Endothelial cell of umbilical vein (primary cell): ENCODE measurements around the gene OR7C1. TPM values are rescaled to one million over a fixed set of nuclear protein-coding genes. Genes with fewer than 3 reads are reported as not detected.

Experiments
- BruUV-seq: library from RNA; stranded (reverse); fragments of 400-500 nt; replicated peaks from 2 replicates; lab custom pipeline; 2021; lab: Mats Ljungman, UMichigan
- CTCF ChIA-PET: fragments of 300-600, 350-600 bp; sonication (Branson Sonifier 250); formaldehyde crosslinking; loops from one replicate; lab custom pipeline; 2021; ENCODE audit warnings: antibody characterized with exemption, inconsistent platforms; lab: Charles Lee
- POLR2A ChIA-PET: fragments of 300-600, 350-600 bp; sonication (Branson Sonifier 250); formaldehyde crosslinking; loops from one replicate; lab custom pipeline; 2021; ENCODE audit warnings: antibody characterized with exemption, inconsistent platforms; lab: Charles Lee
- DNase-seq: peaks from one replicate; pipeline ENCODE4 v3.0.0-alpha.2; 2011; ENCODE audit warnings: low read depth, low spot score
- FAIRE-seq: peaks from 2 replicates; lab custom pipeline; 2011; peaks lifted over from hg19 to GRCh38; lab: Jason Lieb, UNC
- H2AFZ ChIP-seq: 2 replicates; pipeline ENCODE4 v1.6.0; 2012; ENCODE audit warnings: low read depth, low read length, control low read depth, inconsistent platforms
- H3K27ac ChIP-seq: 2 replicates; pipeline ENCODE4 v1.5.1; 2011; ENCODE audit warnings: low read depth, mild to moderate bottlenecking, control low read depth, low read length, moderate library complexity; ENCODE audit not compliant: insufficient read depth
- H3K27me3 ChIP-seq, 2 experiments: 2 replicates each; pipeline versions ENCODE4 v1.6.0 to v1.6.1; 2011; ENCODE audit warnings: low read length in 2 of 2, mixed read lengths in 1 of 2; ENCODE audit not compliant: control insufficient read depth in 2 of 2, insufficient read depth in 2 of 2
- H3K36me3 ChIP-seq, 2 experiments: 2 replicates in 1 of 2; 3 replicates in 1 of 2; pipeline ENCODE4 v1.5.1; 2011; ENCODE audit warnings: low read length in 2 of 2, mild to moderate bottlenecking in 1 of 2, moderate library complexity in 1 of 2; ENCODE audit not compliant: control insufficient read depth in 2 of 2, insufficient read depth in 2 of 2; ENCODE audit errors: extremely low read depth in 1 of 2
- H3K4me1 ChIP-seq: 3 replicates; pipeline ENCODE4 v1.5.1; 2011; ENCODE audit warnings: mild to moderate bottlenecking, low read length; ENCODE audit not compliant: control insufficient read depth, insufficient read depth; ENCODE audit errors: extremely low read depth
- H3K4me2 ChIP-seq: 2 replicates; pipeline ENCODE4 v1.6.1; 2011; ENCODE audit warnings: low read length, control low read depth, mixed read lengths; ENCODE audit not compliant: insufficient read depth
- H3K4me3 ChIP-seq, 3 experiments: fragments of 200-600 bp in 1 of 3; sonication (generic), shearing (Covaris generic) in 1 of 3; replicated peaks in 1 of 3; 2 replicates each; pipeline ENCODE4 v1.5.1; 2011 to 2016; ENCODE audit warnings: control low read depth in 3 of 3, low read length in 3 of 3, mild to moderate bottlenecking in 2 of 3, inconsistent platforms in 1 of 3, low read depth in 1 of 3, moderate library complexity in 1 of 3; ENCODE audit not compliant: insufficient read depth in 1 of 3
- H3K79me2 ChIP-seq: 2 replicates; pipeline ENCODE4 v1.6.0; 2012; ENCODE audit warnings: low read length, inconsistent platforms; ENCODE audit not compliant: control insufficient read depth, insufficient read depth
- H3K9ac ChIP-seq: replicated peaks from 2 replicates; pipeline ENCODE3; 2011; ENCODE audit warnings: low read length, control low read depth; ENCODE audit not compliant: insufficient read depth; ENCODE audit errors: extremely low read depth
- H3K9me1 ChIP-seq: replicated peaks from 3 replicates; pipeline ENCODE4 v1.6.0; 2011; ENCODE audit warnings: mild to moderate bottlenecking, low read length; ENCODE audit not compliant: control insufficient read depth, insufficient read depth; ENCODE audit errors: extremely low read depth
- H3K9me3 ChIP-seq: replicated peaks from 2 replicates; pipeline ENCODE4 v1.5.1; 2012; ENCODE audit warnings: low read length, inconsistent platforms; ENCODE audit not compliant: control insufficient read depth, insufficient read depth
- H4K20me1 ChIP-seq: replicated peaks from 2 replicates; pipeline ENCODE3; 2011; ENCODE audit warnings: mild to moderate bottlenecking, low read length; ENCODE audit not compliant: control insufficient read depth, insufficient read depth; ENCODE audit errors: extremely low read depth
- EZH2 ChIP-seq: IDR thresholded peaks from 2 replicates; pipeline ENCODE4 v1.6.1; 2012; ENCODE audit warnings: borderline replicate concordance, low read depth, mild to moderate bottlenecking, moderate library complexity, low read length, inconsistent platforms; ENCODE audit not compliant: severe bottlenecking
- GATA2 ChIP-seq: IDR thresholded peaks from 2 replicates; pipeline ENCODE4 v1.7.0; 2011; ENCODE audit warnings: low read depth, mild to moderate bottlenecking, moderate library complexity, mixed read lengths, low read length; ENCODE audit not compliant: insufficient read length, insufficient read depth
- JUN ChIP-seq: IDR thresholded peaks from 2 replicates; pipeline ENCODE4 v1.6.1; 2011; ENCODE audit warnings: borderline replicate concordance, low read depth; ENCODE audit not compliant: insufficient read length, insufficient read depth
- MYC ChIP-seq: IDR thresholded peaks from one replicate; pipeline ENCODE4 v1.6.1; 2011; ENCODE audit warnings: mild to moderate bottlenecking, low read depth, low read length
- dilution Hi-C: fragments of 300-500 bp; cut with MboI; formaldehyde crosslinking; loops from one replicate; pipeline ENCODE4 v1.15.0; 2019; ENCODE audit warnings: low sequenced_read_pairs; ENCODE audit not compliant: extremely low pct_ligation_motif_present
- intact Hi-C: fragments of 100-400 bp; cut with micrococcal nuclease; formaldehyde crosslinking; loops from one replicate; pipeline ENCODE4 v1.10.0; 2022
- polyA plus RNA-seq, 4 experiments: library from polyadenylated mRNA; depleted of rRNA in 3 of 4; stranded (reverse) in 3 of 4; unstranded in 1 of 4; fragments of >200 nt; gene quantifications; 2 replicates each; pipeline versions ENCODE4 v1.2.1 to v1.2.3, GENCODE V29; 2011 to 2012; ENCODE audit warnings: missing spikeins in 1 of 4
- total RNA-seq: library from RNA; stranded (reverse); gene quantifications from 2 replicates; pipeline ENCODE4 v1.2.3, GENCODE V29; 2021
- TF ChIP-seq, protein P1 (sequence below): IDR thresholded peaks from 2 replicates; pipeline ENCODE4 v1.6.1; 2011; ENCODE audit not compliant: insufficient read depth, insufficient read length
- TF ChIP-seq, protein P2 (sequence below), 2 donors: IDR thresholded peaks; 1 replicate in 1 of 2; 2 replicates in 1 of 2; pipeline ENCODE4 v1.5.1; 2011; ENCODE audit warnings: low read length in 2 of 2, mild to moderate bottlenecking in 2 of 2, moderate library complexity in 2 of 2, control low read depth in 1 of 2, inconsistent platforms in 1 of 2, low read depth in 1 of 2; ENCODE audit not compliant: insufficient read depth in 1 of 2; ENCODE audit errors: extremely low read depth in 1 of 2

OR7C1 gene
- total and polyA plus RNA-seq, 2 donors (not counting 3 experiments of a cell fraction or from before 2014, with no cell fraction given) = not detected

DNA sequence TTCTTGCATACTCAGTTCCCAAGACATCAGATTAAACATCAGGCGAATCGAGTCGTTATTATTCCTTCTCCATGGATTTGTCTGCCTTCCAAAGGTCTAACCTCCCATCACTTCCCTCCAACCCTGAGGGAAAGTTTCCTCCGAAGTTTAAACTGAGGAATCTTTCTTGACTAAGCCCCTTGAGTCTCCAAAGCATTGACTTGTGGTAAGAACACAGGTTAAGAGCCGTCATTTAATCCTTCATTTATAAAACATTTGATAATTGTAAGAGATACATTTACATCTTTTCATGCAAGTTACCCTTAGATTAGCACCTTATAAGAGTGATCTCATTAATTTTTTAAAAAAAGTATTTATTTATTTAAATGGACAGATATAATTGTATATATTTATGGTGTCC lies 13.8 kb upstream of the OR7C1 start, which contains the start of gene OR7A10:
OR7A10 (minus strand) TSS at position 101 of the 400 bp plus-strand sequence. CDS start 7,045 bp downstream, outside the sequence.
- no peaks in the 10 kb centered on the region for H3K9me3 ChIP-seq
- no peak for DNase-seq
- FAIRE-seq = no peak
- no peak within 1 kb of the TSS for H3K4me3 ChIP-seq
- no peaks in the 10 kb centered on the region for H4K20me1 ChIP-seq
- no peak within 1 kb of the TSS for H2AFZ ChIP-seq
- H3K27ac ChIP-seq = no peak within 1 kb of the TSS
- no peak within 1 kb of the TSS for H3K9ac ChIP-seq
- H3K36me3 ChIP-seq = no peaks in the 10 kb centered on the region
- POLR2A ChIA-PET = no interaction called here
- intact Hi-C loops (no loop called here), dilution Hi-C loops (no loop called here)
- CTCF ChIA-PET = interaction anchor here (0.7 kb wide), 1 partner anchor 215 kb away, joined by 4 read pairs; no protein-coding TSS in a partner anchor
- H3K27me3 ChIP-seq = no peaks in the 10 kb centered on the region
- no peak within 1 kb of the TSS for H3K4me2 ChIP-seq
- BruUV-seq = no TSS peak
- TF ChIP-seq JUN (no peak), MYC (no peak), GATA2 (no peak), EZH2 (no peak)
- TF ChIP-seq, protein P1, sequence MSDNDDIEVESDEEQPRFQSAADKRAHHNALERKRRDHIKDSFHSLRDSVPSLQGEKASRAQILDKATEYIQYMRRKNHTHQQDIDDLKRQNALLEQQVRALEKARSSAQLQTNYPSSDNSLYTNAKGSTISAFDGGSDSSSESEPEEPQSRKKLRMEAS = no peak
- TF ChIP-seq, protein P2, sequence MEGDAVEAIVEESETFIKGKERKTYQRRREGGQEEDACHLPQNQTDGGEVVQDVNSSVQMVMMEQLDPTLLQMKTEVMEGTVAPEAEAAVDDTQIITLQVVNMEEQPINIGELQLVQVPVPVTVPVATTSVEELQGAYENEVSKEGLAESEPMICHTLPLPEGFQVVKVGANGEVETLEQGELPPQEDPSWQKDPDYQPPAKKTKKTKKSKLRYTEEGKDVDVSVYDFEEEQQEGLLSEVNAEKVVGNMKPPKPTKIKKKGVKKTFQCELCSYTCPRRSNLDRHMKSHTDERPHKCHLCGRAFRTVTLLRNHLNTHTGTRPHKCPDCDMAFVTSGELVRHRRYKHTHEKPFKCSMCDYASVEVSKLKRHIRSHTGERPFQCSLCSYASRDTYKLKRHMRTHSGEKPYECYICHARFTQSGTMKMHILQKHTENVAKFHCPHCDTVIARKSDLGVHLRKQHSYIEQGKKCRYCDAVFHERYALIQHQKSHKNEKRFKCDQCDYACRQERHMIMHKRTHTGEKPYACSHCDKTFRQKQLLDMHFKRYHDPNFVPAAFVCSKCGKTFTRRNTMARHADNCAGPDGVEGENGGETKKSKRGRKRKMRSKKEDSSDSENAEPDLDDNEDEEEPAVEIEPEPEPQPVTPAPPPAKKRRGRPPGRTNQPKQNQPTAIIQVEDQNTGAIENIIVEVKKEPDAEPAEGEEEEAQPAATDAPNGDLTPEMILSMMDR (IDR thresholded peaks at IDR 0.05; ENCODE audit: extremely low read depth in 1 of 2, insufficient read depth in 1 of 2, low read depth in 1 of 2, low read length in 2 of 2) = no peak
- H3K9me1 ChIP-seq = no peaks in the 10 kb centered on the region
- H3K79me2 ChIP-seq = no peaks in the 10 kb centered on the region
- no peaks in the 10 kb centered on the region for H3K4me1 ChIP-seq
